Measurements from ENCODE around the gene LETM1. TPM values are rescaled to one million over a fixed set of nuclear protein-coding genes. Genes with fewer than 3 reads are reported as not detected.

LETM1 gene
- total RNA-seq, 2 donors from 2014 or later: 45.7 to 52.4 TPM

- no peaks in the 10 kb centered on the region for H3K4me1 Mint-ChIP-seq
- Histone ChIP-seq H3K27ac (ENCODE audit: low read depth, low read length) (peak overlapping the region; percentile 92), H3K27me3 (ENCODE audit: control insufficient read depth, insufficient read depth, low read length, poor library complexity, severe bottlenecking) (no peaks in the 10 kb centered on the region), H3K36me3 (ENCODE audit: control insufficient read depth, insufficient read depth, low read length) (no peaks in the 10 kb centered on the region), H3K4me1 (ENCODE audit: control insufficient read depth, insufficient read depth, low read length) (no peaks in the 10 kb centered on the region), H3K9ac (ENCODE audit: extremely low read depth, low read length, poor library complexity, severe bottlenecking) (no peak overlapping the region), H3K9me3 (ENCODE audit: control insufficient read depth, low read length) (no peaks in the 10 kb centered on the region), H3K4me3 (ENCODE audit: low read length) (no peak overlapping the region)
- H3K27me3 Mint-ChIP-seq (ENCODE audit: insufficient read depth): no peaks in the 10 kb centered on the region
- peak overlapping the region; percentile 68 for H3K27ac Mint-ChIP-seq
- TF ChIP-seq CTCF (conservative IDR thresholded peaks at IDR 0.05): no peak
- no peaks in the 10 kb centered on the region for H3K36me3 Mint-ChIP-seq (ENCODE audit: low read depth)
- WGBS, 2 experiments (ENCODE audit: insufficient coverage in 1 of 2, insufficient read length in 1 of 2): 81 to 91% methylated on average over 9 to 18 of the region's 18 CpGs
- no peak overlapping the region for H3K4me3 Mint-ChIP-seq
- H3K9me3 Mint-ChIP-seq: no peaks in the 10 kb centered on the region
- DNase-seq: no peak
These were observed 77.1 kb downstream of the LETM1 start for GRCh38 chr4:1778642-1779392.

- no peaks in the 10 kb centered on the region for H3K27me3 Mint-ChIP-seq (ENCODE audit: insufficient read depth)
- no peaks in the 10 kb centered on the region for H3K27me3 ChIP-seq (ENCODE audit: control insufficient read depth, insufficient read depth, low read length, poor library complexity, severe bottlenecking)
- no peak overlapping the region for H3K4me3 ChIP-seq (ENCODE audit: low read length)
- H3K9ac ChIP-seq (ENCODE audit: extremely low read depth, low read length, poor library complexity, severe bottlenecking): no peak overlapping the region
- H3K9me3 ChIP-seq (ENCODE audit: control insufficient read depth, low read length): no peaks in the 10 kb centered on the region
- TF ChIP-seq CTCF (conservative IDR thresholded peaks at IDR 0.05): peak; percentile 67
- no peaks in the 10 kb centered on the region for H3K36me3 ChIP-seq (ENCODE audit: control insufficient read depth, insufficient read depth, low read length)
- H3K9me3 Mint-ChIP-seq: no peaks in the 10 kb centered on the region
- peak overlapping the region; percentile 68 for H3K27ac Mint-ChIP-seq
- 15 to 41% methylated on average over 16 to 27 of the region's 27 CpGs for WGBS, 2 experiments (ENCODE audit: insufficient coverage in 1 of 2, insufficient read length in 1 of 2)
- no peaks in the 10 kb centered on the region for H3K4me1 Mint-ChIP-seq
- H3K4me3 Mint-ChIP-seq: no peak overlapping the region
- peak; percentile 95 for DNase-seq
- H3K4me1 ChIP-seq (ENCODE audit: control insufficient read depth, insufficient read depth, low read length): no peaks in the 10 kb centered on the region
- H3K27ac ChIP-seq (ENCODE audit: low read depth, low read length): peak overlapping the region; percentile 92
- H3K36me3 Mint-ChIP-seq (ENCODE audit: low read depth): no peaks in the 10 kb centered on the region
These were observed 77.9 kb downstream of the LETM1 start for GRCh38 chr4:1777822-1778641.

GRCh38 chr4:1776521-1777161, 79.3 kb downstream of the LETM1 start:
- H3K27ac Mint-ChIP-seq: no peak overlapping the region

More at GRCh38 chr4:1776521-1777161, 79.3 kb downstream of the LETM1 start:
- no peaks in the 10 kb centered on the region for H3K36me3 ChIP-seq (ENCODE audit: control insufficient read depth, insufficient read depth, low read length)
- Mint-ChIP-seq H3K36me3 (ENCODE audit: low read depth) (no peaks in the 10 kb centered on the region), H3K4me3 (no peak overlapping the region), H3K9me3 (no peaks in the 10 kb centered on the region), H3K27me3 (ENCODE audit: insufficient read depth) (no peaks in the 10 kb centered on the region), H3K4me1 (no peaks in the 10 kb centered on the region)
- WGBS, 2 experiments (ENCODE audit: insufficient coverage in 1 of 2, insufficient read length in 1 of 2): 81 to 93% methylated on average over 11 to 24 of the region's 24 CpGs
- no peaks in the 10 kb centered on the region for H3K4me1 ChIP-seq (ENCODE audit: control insufficient read depth, insufficient read depth, low read length)
- peak overlapping the region; percentile 92 for H3K27ac ChIP-seq (ENCODE audit: low read depth, low read length)
- no peaks in the 10 kb centered on the region for H3K9me3 ChIP-seq (ENCODE audit: control insufficient read depth, low read length)
- TF ChIP-seq CTCF (conservative IDR thresholded peaks at IDR 0.05): no peak
- no peak overlapping the region for H3K9ac ChIP-seq (ENCODE audit: extremely low read depth, low read length, poor library complexity, severe bottlenecking)
- no peak for DNase-seq
- H3K4me3 ChIP-seq (ENCODE audit: low read length): no peak overlapping the region
- no peaks in the 10 kb centered on the region for H3K27me3 ChIP-seq (ENCODE audit: control insufficient read depth, insufficient read depth, low read length, poor library complexity, severe bottlenecking)
